ENCODE results near the gene PGA3.
"Not testable (repeated sequence)": the region's sequence is repeated elsewhere in the genome, so short reads cannot be mapped to it uniquely, and the experiment has no call there.

- TF ChIP-seq CTCF (IDR thresholded peaks at IDR 0.05); NRF1 (IDR thresholded peaks at IDR 0.05; ENCODE audit: low read depth, low read length); CHD2 (IDR thresholded peaks at IDR 0.05; ENCODE audit: low read length, partially characterized antibody); RFX5 (IDR thresholded peaks at IDR 0.05; ENCODE audit: low read length); GABPA (IDR thresholded peaks at IDR 0.05; ENCODE audit: low read depth); REST (IDR thresholded peaks at IDR 0.05; ENCODE audit: low read depth, low read length): not testable (repeated sequence)
Measured at GRCh38 chr11:61252332-61252731, 49.0 kb downstream of the PGA3 start.
